ENCODE data around the gene ZNF488. TPM values are rescaled to one million over a fixed set of nuclear protein-coding genes. Genes with fewer than 3 reads are reported as not detected.

Gene ZNF488
- total and polyA plus RNA-seq, 8 donors, result 0.09 to 0.16 TPM; not detected in 6

GRCh38 chr10:47403446-47404318 lies 19.6 kb upstream of the ZNF488 start:
- 74 to 83% methylated on average over 6 of the region's 6 CpGs for WGBS, 2 donors
- FAIRE-seq, result no peak
- H3K9me3 ChIP-seq, result no peaks in the 10 kb centered on the region
- no peak for ATAC-seq
- no peaks in the 10 kb centered on the region for H3K36me3 ChIP-seq
- intact Hi-C loops (cut with DNase I), result no loop called here
- DNase-seq, result peak in 1 of 6 donors; percentile 47
- H3K4me1 ChIP-seq, result no peaks in the 10 kb centered on the region
- no peak overlapping the region for H3K27ac ChIP-seq
- H3K4me3 ChIP-seq, result no peak overlapping the region
- H3K27me3 ChIP-seq, result no peaks in the 10 kb centered on the region
- TF ChIP-seq, protein P1, sequence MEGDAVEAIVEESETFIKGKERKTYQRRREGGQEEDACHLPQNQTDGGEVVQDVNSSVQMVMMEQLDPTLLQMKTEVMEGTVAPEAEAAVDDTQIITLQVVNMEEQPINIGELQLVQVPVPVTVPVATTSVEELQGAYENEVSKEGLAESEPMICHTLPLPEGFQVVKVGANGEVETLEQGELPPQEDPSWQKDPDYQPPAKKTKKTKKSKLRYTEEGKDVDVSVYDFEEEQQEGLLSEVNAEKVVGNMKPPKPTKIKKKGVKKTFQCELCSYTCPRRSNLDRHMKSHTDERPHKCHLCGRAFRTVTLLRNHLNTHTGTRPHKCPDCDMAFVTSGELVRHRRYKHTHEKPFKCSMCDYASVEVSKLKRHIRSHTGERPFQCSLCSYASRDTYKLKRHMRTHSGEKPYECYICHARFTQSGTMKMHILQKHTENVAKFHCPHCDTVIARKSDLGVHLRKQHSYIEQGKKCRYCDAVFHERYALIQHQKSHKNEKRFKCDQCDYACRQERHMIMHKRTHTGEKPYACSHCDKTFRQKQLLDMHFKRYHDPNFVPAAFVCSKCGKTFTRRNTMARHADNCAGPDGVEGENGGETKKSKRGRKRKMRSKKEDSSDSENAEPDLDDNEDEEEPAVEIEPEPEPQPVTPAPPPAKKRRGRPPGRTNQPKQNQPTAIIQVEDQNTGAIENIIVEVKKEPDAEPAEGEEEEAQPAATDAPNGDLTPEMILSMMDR (IDR thresholded peaks at IDR 0.05), result no peak

GRCh38 chr10:47402641-47403301 lies 18.7 kb upstream of the ZNF488 start:
- 69 to 70% methylated on average over 4 of the region's 4 CpGs for WGBS, 2 donors
- peak in 2 of 6 donors; percentile 28 to 49 for DNase-seq
- no peak for FAIRE-seq

GRCh38 chr10:47401874-47402640 lies 18.0 kb upstream of the ZNF488 start:
- WGBS, 2 donors, result 75 to 84% methylated on average over 10 of the region's 10 CpGs
- Histone ChIP-seq H3K27ac (no peak overlapping the region), H3K9me3 (no peaks in the 10 kb centered on the region), H3K4me3 (no peak overlapping the region), H3K36me3 (no peaks in the 10 kb centered on the region), H3K27me3 (no peaks in the 10 kb centered on the region), H3K4me1 (no peaks in the 10 kb centered on the region)
- TF ChIP-seq, protein P1 (IDR thresholded peaks at IDR 0.05), result no peak
- intact Hi-C loops (cut with DNase I), result no loop called here
- no peak for FAIRE-seq
- no peak for ATAC-seq
- no peak for DNase-seq

More at GRCh38 chr10:47402641-47403301, 18.7 kb upstream of the ZNF488 start:
- Histone ChIP-seq H3K27ac (no peak overlapping the region), H3K4me1 (no peaks in the 10 kb centered on the region), H3K36me3 (no peaks in the 10 kb centered on the region), H3K9me3 (no peaks in the 10 kb centered on the region), H3K4me3 (no peak overlapping the region), H3K27me3 (no peaks in the 10 kb centered on the region)
- peak; percentile 43 to 83 (median 73) for ATAC-seq
- TF ChIP-seq, protein P1 (IDR thresholded peaks at IDR 0.05), result no peak
- intact Hi-C loops (cut with DNase I), result no loop called here

DNA sequence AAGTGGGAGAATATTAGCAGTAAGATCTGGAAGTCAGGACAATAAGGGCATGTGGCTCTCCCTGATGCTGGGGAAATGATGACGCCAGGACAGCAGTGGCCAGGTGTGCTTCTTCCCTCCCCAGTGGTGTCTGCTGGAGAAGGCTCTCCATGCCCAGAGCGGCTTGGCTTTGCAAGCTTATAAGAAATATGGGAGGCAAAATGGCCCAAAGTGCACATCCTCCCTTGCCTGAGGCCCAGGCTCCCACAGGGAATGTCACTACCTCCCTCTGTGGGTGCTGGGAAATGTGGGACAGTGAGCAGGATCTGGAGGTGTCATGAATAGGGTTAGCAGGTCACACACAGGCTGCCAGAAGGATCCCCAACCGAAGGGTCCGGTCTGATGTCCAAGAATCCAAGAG lies 17.1 kb upstream of the ZNF488 start:
- Histone ChIP-seq H3K9me3 (no peaks in the 10 kb centered on the region), H3K4me3 (no peak overlapping the region), H3K27me3 (no peaks in the 10 kb centered on the region), H3K27ac (no peak overlapping the region), H3K4me1 (no peaks in the 10 kb centered on the region), H3K36me3 (no peaks in the 10 kb centered on the region)
- DNase-seq (peak in 1 of 6 donors; percentile 5), FAIRE-seq (no peak), ATAC-seq (no peak)
- WGBS, 2 donors, result 92 to 97% methylated on average over 4 of the region's 4 CpGs
- TF ChIP-seq, protein P1 (IDR thresholded peaks at IDR 0.05), result no peak
- intact Hi-C loops (cut with DNase I), result no loop called here
